Measurements from ENCODE around the gene PITRM1.
"Not testable (repeated sequence)": the region's sequence is repeated elsewhere in the genome, so short reads cannot be mapped to it uniquely, and the experiment has no call there.

Gene PITRM1

DNA sequence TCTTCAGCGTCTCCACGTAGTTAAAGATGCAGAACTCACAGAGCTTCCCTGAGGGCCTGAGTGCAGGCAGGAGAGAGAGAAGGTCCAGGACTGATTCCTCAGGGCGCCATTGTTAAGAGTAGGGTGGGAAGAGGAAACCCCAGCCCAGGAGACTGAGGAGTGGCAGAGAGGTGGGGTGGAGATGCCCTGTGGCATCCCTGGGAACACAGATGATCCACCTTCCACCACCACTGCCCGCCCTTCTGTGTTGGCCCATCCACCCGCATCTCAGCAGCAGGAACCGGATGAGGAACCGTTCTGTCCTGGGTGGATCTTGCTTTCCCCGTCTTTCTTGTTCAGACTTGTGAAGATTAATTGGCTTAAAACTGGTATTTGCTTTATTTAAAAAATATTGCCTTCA lies 56.9 kb downstream of the PITRM1 start:
- DNase-seq, result no peak

DNA sequence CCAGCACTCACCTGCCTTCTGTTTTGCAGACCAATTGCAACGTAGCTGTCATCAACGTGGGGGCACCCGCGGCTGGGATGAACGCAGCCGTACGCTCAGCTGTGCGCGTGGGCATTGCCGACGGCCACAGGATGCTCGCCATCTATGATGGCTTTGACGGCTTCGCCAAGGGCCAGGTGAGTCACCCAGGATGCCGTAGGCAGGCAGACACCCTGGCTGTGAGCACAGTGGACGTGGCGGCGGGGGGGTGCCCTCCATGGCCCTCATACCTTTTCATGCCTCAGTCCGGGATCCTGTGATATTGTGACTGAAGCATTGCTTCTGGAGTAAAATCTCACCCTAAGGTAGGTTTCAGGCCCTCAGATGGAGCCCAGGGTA lies 59.2 kb downstream of the PITRM1 start:
- DNase-seq, result no peak

- no peak for DNase-seq
These were observed 60.9 kb downstream of the PITRM1 start for GRCh38 chr10:3111621-3112163.

DNA sequence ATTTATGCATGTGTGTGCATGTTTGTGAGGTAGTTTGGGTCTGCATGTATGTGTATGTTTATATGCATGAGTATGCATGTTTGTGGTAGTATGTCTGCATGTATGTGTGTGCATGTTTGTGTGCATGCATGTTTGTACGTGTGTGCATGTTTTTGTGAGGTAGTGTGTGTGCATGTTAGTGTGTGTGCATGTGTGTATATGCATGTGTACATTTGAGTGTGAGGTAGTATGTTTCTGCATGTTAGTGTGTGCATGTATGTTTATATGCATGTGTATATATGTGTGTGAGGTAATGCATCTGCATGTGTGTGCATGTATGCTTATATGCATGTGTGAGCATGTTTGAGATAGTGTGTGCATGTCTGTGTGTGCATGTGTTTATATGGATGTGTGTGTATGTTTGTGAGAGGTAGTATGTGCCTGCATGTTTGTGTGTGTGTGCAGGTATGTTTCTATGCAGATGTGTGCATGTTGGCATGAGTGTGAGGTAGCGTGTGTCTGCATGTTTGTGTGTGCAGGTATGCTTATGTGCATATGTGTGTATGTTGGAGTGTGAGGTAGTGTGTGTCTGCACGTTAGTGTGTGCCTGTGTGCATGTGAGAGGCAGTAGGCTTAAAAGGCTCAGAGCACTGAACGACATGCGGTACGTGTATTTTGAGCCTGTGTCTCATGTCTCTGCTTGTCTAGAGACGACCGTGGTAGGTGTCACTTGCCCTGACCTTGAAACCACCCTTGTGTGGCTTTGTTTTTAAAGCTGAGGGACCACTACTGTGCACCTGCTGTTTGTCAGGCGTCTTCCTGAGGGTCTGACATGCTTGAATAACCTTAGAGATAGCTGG lies 61.6 kb downstream of the PITRM1 start:
- no peak for DNase-seq

DNA sequence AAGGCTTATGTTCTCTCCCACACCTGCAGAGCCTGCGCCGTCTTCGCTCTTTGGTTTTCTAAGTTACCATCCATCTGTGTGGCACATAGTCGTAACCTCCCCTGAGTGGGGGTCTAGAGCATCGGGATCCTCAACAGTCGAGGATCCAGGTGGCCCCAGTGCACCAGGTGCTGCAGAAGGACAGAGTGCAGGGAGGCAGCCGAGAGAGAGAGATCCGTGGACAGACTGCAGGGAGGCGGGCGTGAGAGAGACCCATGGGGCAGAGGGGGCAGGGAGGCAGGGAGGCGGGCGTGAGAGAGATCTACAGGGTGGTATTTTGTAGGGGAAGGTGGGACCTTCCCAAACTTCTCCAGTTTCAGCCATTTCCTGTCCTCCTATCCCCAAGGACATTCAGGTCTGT lies 62.9 kb downstream of the PITRM1 start:
- no peak for DNase-seq

DNA sequence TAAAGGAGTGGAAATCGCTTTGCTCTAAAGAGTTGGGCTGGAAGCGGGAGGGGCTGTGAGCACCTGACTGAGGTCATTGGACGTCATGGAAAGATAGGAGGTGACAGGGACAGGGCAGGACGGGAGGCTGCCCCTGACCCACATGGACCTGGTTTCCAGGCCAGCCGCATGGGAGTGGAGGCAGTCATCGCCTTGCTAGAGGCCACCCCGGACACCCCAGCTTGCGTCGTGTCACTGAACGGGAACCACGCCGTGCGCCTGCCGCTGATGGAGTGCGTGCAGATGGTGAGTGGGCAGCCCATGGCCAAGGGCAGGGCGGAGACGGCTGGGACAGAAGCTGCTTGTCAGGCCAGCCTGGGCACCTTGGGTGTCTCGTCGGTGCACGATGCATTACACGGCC lies 63.4 kb downstream of the PITRM1 start:
- DNase-seq, result no peak

- no peak for DNase-seq
These were observed 63.9 kb downstream of the PITRM1 start for GRCh38 chr10:3108575-3109105.

- DNase-seq, result no peak
These were observed 64.5 kb downstream of the PITRM1 start for GRCh38 chr10:3108033-3108432.

GRCh38 chr10:3107426-3107961 lies 65.1 kb downstream of the PITRM1 start:
- DNase-seq, result no peak

DNA sequence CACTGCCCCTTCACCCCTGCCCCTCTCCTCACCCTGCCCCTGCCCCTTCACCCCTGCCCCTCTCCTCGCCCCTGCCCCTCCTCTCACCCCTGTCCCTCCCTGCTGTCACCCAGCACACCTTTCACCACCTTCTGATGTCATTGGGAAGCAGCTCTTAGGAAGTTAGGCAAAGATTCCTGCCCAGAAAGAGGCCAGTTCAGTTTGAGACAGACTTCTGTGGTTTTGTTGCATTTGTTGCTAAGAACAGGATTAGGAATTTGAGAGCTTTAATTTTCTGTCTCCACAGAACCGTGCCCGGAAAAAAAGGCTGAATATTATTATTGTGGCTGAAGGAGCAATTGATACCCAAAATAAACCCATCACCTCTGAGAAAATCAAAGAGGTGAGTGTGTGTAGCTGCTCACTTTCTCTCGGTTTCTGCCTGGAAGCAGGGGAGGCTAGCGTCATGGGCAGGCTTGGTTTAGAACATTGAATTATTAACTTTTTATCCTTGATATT lies 65.6 kb downstream of the PITRM1 start:
- no peak for DNase-seq

DNA sequence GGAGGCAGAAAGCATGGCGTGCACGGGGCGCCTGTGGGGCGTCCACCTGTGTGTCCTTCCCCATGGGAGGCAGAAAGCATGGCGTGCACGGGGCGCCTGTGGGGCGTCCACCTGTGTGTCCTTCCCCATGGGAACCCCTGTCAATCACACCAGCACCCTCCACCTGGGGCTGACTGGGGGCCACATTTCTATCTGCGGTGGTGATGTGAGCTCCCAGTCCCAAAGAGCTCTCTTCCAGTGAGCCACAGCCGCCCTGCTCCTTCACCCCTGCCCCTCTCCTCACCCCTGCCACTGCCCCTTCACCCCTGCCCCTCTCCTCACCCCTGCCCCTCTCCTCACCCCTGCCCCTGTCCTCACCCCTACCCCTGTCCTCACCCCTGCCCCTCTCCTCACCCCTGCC lies 66.3 kb downstream of the PITRM1 start:
- not testable (repeated sequence) for DNase-seq

- no peak for DNase-seq
These were observed 66.7 kb downstream of the PITRM1 start for GRCh38 chr10:3105905-3106304.

DNA sequence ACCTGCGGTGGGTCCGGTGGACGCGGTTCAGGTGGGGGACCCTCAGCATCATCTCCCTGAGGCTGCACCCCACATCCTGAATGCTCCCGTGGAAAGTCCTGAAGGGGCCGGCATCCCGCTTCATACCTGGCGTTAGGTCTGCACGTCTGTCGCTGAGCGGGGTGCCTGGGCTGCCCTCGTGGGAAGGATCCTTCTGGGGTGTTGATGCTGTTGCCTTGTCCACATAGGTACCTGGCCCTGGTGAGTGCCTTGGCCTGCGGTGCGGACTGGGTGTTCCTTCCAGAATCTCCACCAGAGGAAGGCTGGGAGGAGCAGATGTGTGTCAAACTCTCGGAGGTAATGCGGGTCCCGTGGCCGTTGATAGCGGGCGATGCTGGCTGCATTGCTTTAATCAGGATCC lies 67.4 kb downstream of the PITRM1 start:
- no peak for DNase-seq

DNA sequence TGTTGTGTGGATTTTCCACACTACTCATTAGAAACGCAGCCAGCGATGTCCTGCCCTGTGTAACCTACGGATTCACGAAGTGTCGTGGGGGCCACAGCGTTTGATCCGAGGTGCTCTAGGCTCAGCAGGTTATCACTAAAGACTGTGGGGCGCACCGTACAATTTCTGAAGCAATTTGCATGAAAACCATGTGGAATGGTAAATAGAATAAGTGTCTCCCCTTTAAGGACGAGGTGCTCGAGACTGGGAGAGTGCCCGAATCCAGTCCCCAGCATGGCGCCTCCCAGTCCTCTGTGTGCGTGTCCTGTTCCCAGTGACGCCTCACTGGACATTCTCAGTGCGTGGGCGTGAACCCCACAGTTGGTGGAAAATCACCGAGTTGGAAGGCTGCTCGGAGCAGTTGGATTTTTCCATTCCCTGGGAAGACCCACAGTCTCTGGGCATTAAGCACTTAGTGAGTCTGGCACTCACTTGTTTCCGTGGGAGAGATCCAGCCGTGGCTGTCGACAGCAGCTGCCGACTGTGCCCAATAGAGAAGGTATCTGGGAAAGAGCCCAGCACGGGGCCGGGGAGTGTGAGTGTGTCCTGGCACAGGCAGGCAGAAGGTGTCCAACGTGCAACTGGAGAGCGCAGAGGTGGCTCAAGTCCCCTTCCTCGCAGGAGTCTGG lies 68.2 kb downstream of the PITRM1 start:
- DNase-seq, result no peak

DNA sequence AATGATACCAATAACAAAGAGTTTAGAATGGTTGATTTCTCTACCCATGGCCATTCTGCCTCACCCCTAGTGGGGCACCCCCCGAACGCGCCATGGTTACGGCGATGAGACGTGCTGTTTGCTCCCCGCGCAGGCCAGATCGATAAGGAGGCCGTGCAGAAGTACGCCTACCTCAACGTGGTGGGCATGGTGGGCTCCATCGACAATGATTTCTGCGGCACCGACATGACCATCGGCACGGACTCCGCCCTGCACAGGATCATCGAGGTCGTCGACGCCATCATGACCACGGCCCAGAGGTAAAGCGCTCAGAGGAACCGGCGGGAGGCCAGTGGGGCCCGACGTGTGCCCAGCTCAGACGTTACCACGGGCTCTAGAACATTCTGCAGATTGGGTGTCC lies 68.9 kb downstream of the PITRM1 start:
- DNase-seq, result no peak

- no peak for DNase-seq
These were observed 69.7 kb downstream of the PITRM1 start for GRCh38 chr10:3102720-3103427.

- DNase-seq, result no peak
These were observed 71.5 kb downstream of the PITRM1 start for GRCh38 chr10:3100856-3101640.

GRCh38 chr10:3100093-3100792 lies 72.3 kb downstream of the PITRM1 start:
- no peak for DNase-seq

DNA sequence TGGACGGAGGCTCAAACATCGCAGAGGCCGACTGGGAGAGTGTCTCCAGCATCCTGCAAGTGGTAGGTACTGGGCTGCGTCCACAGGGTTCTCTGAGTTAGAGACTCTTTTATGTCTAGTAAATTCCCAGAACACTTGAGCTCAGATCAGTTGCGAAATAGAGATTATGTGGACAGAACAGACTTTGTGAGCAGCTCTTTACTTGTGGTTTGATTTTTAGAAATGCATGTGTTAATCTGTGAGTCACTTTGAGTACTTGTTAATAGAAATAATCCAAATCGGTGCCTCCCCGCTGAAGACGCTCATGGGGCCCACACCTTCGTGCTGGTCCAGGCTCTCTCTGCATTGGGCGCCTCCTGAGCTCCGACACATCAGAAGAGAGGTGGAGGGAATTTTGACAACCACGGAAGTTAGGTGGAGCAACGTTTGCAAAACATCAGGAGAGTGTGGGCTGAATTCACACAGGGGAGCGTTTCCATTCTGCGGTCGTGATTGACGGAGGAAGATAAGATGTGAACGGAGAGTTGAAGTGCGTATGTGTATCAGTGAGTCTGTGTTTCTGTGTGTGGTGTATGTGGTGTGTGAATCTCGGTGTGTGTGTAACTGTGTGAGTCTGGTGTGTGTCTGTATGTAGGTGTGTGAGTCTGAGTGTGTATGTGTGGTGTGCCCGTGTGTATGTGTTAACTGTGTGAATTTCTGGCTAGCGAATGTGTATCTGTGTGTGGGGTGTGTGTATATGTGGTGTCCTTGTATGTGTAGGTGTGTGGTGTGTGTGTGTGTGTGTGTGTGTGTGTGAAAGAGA lies 73.1 kb downstream of the PITRM1 start:
- no peak for DNase-seq

DNA sequence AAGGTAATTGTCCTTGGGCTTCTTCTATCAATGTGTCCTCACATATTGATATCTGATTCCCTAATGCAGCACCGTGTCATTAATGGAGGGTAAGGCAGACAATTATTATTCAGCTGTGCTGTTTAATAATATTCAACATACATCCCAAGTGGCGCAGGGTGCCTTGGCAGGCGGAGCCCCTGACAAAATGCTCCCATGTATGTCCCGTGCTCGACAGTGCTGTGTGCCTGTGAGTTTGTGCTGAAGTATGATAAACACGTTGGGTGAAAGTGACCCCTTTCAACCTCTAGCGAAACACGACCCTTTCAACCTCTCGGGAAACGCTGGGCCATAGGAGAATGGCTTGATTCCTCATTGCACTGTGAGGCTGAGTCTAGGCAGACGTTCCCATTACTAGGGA lies 73.9 kb downstream of the PITRM1 start:
- no peak for DNase-seq

GRCh38 chr10:3097160-3097559 lies 75.4 kb downstream of the PITRM1 start:
- no peak for DNase-seq

All from stimulated activated CD4-positive, alpha-beta T cell treated with anti-CD3 and anti-CD28 coated beads, Interleukin-4, amount 100 ng/mL, for 24 hours (primary cell).